ENCODE data around the gene RAD51B.

DNA sequence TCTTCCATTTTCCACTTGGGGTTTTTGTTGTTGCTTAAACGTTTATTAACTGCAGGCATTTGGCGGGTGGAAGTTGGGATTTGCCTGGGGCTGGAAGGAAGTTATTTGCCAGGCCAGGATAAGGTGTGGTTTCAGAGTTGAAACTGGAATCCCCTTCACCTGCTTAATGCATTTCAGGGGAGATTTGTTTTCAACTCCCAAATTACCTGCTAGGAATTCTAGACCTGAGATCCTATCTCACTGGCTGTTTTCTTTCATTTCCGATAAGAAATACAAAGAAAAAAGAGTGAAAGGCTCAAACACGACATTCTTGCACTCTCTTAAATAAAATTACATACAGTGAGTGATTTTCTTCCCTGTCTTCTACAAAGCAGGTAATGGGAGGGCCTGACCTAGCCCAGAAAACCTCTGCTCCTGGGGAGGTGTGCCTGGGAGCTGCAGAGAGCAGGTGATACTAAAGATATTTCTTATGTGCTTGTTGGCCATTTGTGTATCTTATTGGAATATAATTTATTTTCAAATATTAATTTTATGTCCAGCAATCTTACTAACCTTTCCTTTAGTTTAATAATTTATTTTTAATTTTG lies 695.1 kb downstream of the RAD51B start:
- TF ChIP-seq HDAC1 (IDR thresholded peaks at IDR 0.05) (no peak), KAT7 (CRISPR knock-in tag; IDR thresholded peaks at IDR 0.05; ENCODE audit: borderline replicate concordance) (no peak)
- TF ChIP-seq, protein P1, sequence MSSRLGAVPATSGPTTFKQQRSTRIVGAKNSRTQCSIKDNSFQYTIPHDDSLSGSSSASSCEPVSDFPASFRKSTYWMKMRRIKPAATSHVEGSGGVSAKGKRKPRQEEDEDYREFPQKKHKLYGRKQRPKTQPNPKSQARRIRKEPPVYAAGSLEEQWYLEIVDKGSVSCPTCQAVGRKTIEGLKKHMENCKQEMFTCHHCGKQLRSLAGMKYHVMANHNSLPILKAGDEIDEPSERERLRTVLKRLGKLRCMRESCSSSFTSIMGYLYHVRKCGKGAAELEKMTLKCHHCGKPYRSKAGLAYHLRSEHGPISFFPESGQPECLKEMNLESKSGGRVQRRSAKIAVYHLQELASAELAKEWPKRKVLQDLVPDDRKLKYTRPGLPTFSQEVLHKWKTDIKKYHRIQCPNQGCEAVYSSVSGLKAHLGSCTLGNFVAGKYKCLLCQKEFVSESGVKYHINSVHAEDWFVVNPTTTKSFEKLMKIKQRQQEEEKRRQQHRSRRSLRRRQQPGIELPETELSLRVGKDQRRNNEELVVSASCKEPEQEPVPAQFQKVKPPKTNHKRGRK (tag; IDR thresholded peaks at IDR 0.05): no peak

All from K562 (cell line).